Esophagus squamous epithelium (tissue), 4 donors: ENCODE results near the gene AEBP1.

Source experiments
- POLR2A ChIP-seq, 4 donors: fragments of 450-650 bp; IDR thresholded peaks; one replicate each; pipeline ENCODE4 v1.6.1; 2017; ENCODE audit warnings: antibody characterized with exemption in 4 of 4, mild to moderate bottlenecking in 4 of 4, moderate library complexity in 3 of 4
- TF ChIP-seq, protein P1 (sequence below), 6 experiments: fragments of 450-650 bp in 4 of 6; fragments of 200-600 bp in 2 of 6; sonication (generic) in 2 of 6; IDR thresholded peaks; one replicate each; pipeline ENCODE4 v1.5.1; 2016 to 2019; ENCODE audit warnings: antibody characterized with exemption in 6 of 6, mild to moderate bottlenecking in 4 of 6, moderate library complexity in 4 of 6

DNA sequence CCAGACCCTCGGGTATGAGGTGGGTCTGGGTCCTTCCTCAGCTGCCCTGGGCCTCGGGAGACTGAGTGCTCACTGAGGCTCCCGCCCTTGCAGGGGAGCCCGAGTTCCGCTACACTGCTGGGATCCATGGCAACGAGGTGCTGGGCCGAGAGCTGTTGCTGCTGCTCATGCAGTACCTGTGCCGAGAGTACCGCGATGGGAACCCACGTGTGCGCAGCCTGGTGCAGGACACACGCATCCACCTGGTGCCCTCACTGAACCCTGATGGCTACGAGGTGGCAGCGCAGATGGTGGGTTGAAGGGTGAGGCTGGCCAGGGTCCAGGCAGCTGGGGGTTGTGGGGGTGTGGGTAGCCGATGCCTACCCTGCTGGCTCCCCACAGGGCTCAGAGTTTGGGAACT, 7.6 kb downstream of the AEBP1 start:
- TF ChIP-seq, protein P1, sequence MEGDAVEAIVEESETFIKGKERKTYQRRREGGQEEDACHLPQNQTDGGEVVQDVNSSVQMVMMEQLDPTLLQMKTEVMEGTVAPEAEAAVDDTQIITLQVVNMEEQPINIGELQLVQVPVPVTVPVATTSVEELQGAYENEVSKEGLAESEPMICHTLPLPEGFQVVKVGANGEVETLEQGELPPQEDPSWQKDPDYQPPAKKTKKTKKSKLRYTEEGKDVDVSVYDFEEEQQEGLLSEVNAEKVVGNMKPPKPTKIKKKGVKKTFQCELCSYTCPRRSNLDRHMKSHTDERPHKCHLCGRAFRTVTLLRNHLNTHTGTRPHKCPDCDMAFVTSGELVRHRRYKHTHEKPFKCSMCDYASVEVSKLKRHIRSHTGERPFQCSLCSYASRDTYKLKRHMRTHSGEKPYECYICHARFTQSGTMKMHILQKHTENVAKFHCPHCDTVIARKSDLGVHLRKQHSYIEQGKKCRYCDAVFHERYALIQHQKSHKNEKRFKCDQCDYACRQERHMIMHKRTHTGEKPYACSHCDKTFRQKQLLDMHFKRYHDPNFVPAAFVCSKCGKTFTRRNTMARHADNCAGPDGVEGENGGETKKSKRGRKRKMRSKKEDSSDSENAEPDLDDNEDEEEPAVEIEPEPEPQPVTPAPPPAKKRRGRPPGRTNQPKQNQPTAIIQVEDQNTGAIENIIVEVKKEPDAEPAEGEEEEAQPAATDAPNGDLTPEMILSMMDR (IDR thresholded peaks at IDR 0.05) = no peak
- no peak for TF ChIP-seq POLR2A (IDR thresholded peaks at IDR 0.05)
